Fibroblast of villous mesenchyme (primary cell): ENCODE measurements around the gene BRDT. TPM values are rescaled to one million over a fixed set of nuclear protein-coding genes. Genes with fewer than 3 reads are reported as not detected.

Experiments
- DNase-seq: peaks from one replicate; pipeline ENCODE4 v3.0.0-alpha.2; 2010; ENCODE audit warnings: low read depth
- H3K4me3 ChIP-seq: 2 replicates; pipeline ENCODE4 v1.5.1; 2011; ENCODE audit warnings: low read depth, mild to moderate bottlenecking, low read length
- total RNA-seq: library from RNA; depleted of rRNA; stranded (reverse); fragments of >200 nt; gene quantifications from 2 replicates; pipeline ENCODE4 v1.2.3, GENCODE V29; 2012
- TF ChIP-seq, protein P1 (sequence below): IDR thresholded peaks from 2 replicates; pipeline ENCODE4 v1.5.1; 2012; ENCODE audit warnings: low read depth, mild to moderate bottlenecking, low read length; ENCODE audit not compliant: insufficient read depth

Gene BRDT
- total RNA-seq, 1 donor: under 0.01 TPM

DNA sequence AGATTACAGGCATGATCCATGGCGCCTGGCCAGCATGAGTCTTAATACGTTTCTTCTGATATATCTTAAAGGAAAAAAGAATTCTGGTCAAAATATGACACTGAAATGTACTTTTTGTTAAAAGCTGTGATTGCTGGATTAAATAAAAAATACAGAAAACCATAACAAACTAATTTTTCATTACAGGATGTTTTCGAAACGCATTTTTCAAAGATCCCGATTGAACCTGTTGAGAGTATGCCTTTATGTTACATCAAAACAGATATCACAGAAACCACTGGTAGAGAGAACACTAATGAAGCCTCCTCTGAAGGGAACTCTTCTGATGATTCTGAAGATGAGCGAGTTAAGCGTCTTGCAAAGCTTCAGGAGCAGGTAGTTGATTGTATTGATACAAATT, 30.2 kb downstream of the BRDT start:
- no peak for DNase-seq
- TF ChIP-seq, protein P1, sequence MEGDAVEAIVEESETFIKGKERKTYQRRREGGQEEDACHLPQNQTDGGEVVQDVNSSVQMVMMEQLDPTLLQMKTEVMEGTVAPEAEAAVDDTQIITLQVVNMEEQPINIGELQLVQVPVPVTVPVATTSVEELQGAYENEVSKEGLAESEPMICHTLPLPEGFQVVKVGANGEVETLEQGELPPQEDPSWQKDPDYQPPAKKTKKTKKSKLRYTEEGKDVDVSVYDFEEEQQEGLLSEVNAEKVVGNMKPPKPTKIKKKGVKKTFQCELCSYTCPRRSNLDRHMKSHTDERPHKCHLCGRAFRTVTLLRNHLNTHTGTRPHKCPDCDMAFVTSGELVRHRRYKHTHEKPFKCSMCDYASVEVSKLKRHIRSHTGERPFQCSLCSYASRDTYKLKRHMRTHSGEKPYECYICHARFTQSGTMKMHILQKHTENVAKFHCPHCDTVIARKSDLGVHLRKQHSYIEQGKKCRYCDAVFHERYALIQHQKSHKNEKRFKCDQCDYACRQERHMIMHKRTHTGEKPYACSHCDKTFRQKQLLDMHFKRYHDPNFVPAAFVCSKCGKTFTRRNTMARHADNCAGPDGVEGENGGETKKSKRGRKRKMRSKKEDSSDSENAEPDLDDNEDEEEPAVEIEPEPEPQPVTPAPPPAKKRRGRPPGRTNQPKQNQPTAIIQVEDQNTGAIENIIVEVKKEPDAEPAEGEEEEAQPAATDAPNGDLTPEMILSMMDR: no peak
- H3K4me3 ChIP-seq: no peak overlapping the region

DNA sequence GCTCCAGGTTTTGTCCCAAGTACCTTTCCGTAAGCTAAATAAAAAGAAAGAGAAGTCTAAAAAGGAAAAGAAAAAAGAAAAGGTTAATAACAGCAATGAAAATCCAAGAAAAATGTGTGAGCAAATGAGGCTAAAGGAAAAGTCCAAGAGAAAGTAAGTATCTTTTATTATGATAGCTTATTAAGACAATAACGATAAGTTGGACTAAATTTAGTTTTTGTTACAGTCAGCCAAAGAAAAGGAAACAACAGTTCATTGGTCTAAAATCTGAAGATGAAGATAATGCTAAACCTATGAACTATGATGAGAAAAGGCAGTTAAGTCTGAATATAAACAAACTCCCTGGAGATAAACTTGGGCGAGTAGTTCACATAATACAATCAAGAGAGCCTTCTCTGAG, 31.5 kb downstream of the BRDT start:
- DNase-seq: no peak
- TF ChIP-seq, protein P1: no peak
- H3K4me3 ChIP-seq: no peak overlapping the region

GRCh38 chr1:91981996-91982609, 32.9 kb downstream of the BRDT start:
- H3K4me3 ChIP-seq: no peak overlapping the region
- TF ChIP-seq, protein P1: no peak
- DNase-seq: no peak

GRCh38 chr1:91993256-91993655, 44.1 kb downstream of the BRDT start:
- TF ChIP-seq, protein P1: no peak
- DNase-seq: no peak
- H3K4me3 ChIP-seq: no peak overlapping the region

DNA sequence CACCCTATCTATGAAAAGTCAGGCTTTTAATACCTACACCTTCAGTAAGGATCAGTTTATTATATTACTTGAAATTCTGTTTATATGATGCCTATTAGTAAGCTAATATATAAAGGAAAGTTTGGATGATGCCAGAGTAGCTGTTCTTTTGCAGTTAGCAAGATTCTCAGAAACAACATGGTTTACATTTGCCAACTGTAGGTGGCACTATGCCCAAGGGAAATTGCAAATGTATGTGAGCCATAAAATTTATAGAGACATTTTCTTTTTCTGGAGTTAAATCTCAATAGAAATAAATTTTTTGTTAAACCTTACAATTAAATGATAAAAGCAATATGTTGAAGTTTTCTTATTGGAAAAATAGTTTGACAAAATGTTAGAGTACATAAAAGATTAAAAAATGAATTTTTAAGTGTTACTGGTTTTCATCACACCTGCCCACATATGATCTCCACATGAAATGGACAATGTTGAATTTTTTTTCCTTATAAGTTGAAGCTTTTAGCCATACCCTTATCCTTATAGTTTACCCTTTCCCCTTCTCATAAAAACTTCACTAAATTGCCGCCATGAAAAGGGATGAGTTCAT, 48.5 kb downstream of the BRDT start:
- H3K4me3 ChIP-seq: no peak overlapping the region
- peak; percentile 56 for DNase-seq
- TF ChIP-seq, protein P1: peak; percentile 48

DNA sequence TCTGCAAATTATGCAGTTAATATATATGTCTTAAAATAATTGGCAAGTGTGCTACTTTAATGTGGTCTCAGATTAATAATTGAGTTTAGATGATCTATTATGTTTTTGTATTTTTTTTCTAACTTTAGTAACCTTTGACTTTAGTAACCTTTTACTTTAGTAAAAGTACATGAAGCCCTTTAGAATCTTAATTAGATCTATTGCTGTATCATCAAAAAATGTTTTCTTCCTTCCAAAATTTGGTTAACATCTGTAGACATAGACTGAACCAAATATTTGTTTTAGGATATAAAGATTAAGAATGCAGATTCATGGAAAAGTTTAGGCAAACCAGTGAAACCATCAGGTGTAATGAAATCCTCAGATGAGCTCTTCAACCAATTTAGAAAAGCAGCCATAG, 54.9 kb downstream of the BRDT start:
- no peak for DNase-seq
- no peak overlapping the region for H3K4me3 ChIP-seq
- TF ChIP-seq, protein P1: no peak

DNA sequence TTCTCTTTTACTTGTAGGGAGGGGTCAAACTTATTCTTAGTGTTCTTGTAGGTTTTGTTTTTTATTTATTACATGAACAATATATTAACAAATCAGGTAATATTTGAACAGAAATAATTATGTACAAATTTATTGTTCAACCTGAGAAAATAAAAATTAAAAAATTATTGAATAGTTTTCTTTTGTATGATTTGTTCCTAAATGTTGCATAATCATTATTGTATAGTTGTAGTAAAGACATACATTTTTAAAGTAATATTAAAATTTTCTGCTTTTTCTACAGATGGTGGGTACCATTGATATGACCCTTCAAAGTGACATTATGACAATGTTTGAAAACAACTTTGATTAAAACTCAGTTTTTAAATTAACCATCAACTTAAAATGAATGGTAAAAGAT, 64.7 kb downstream of the BRDT start:
- no peak for DNase-seq
- H3K4me3 ChIP-seq: no peak overlapping the region
- TF ChIP-seq, protein P1: no peak
